ENCODE data around the gene ZNF227. TPM values are rescaled to one million over a fixed set of nuclear protein-coding genes. Genes with fewer than 3 reads are reported as not detected.

ZNF227 gene
- total and polyA plus RNA-seq, 2 donors (not counting 3 experiments of a cell fraction or from before 2014, with no cell fraction given): 3.4 to 17.8 TPM

GRCh38 chr19:44207126-44207803, 5.1 kb upstream of the ZNF227 start:
- intact Hi-C loops (cut with micrococcal nuclease): loop anchor here (1.0 kb wide), 6 partner anchors 43 to 241 kb away; partner anchors contain the start of genes ZNF225, ZNF229 and ZNF285
- POLR2A ChIA-PET: interaction anchor here (0.5 to 1.2 kb wide), 3 partner anchors 33 to 463 kb away, joined by 4 to 9 read pairs (median 9); partner anchors contain the start of gene ZNF226
- no peaks in the 10 kb centered on the region for H3K36me3 ChIP-seq (ENCODE audit: control insufficient read depth in 2 of 2, extremely low read depth in 1 of 2, insufficient read depth in 2 of 2, low read length in 2 of 2)
- H3K27ac ChIP-seq (ENCODE audit: insufficient read depth, low read depth, low read length): peak overlapping the region; percentile 65
- peak; percentile 91 for DNase-seq (ENCODE audit: low read depth, low spot score)
- H3K79me2 ChIP-seq (ENCODE audit: control insufficient read depth, insufficient read depth, low read length): no peaks in the 10 kb centered on the region
- peak overlapping the region; percentile 98 for H3K4me2 ChIP-seq (ENCODE audit: insufficient read depth, low read length)
- H3K4me3 ChIP-seq (replicated peaks in 1 of 3; ENCODE audit: insufficient read depth in 1 of 3, low read depth in 1 of 3, low read length in 3 of 3): peak overlapping the region; percentile 69 to 93 (median 87)
- FAIRE-seq: peak; percentile 96
- no peaks in the 10 kb centered on the region for H3K9me1 ChIP-seq (replicated peaks; ENCODE audit: control insufficient read depth, extremely low read depth, insufficient read depth, low read length)
- H3K9ac ChIP-seq (replicated peaks; ENCODE audit: extremely low read depth, insufficient read depth, low read length): peak overlapping the region; percentile 70
- no peaks in the 10 kb centered on the region for H3K9me3 ChIP-seq (replicated peaks; ENCODE audit: control insufficient read depth, insufficient read depth, low read length)
- CTCF ChIA-PET: interaction anchor here (0.9 to 1.7 kb wide), 2 partner anchors 28 to 42 kb away, joined by 3 to 5 read pairs; partner anchors contain the start of gene ZNF226
- dilution Hi-C loops (cut with MboI; ENCODE audit: extremely low pct_ligation_motif_present, low sequenced_read_pairs): no loop called here
- peak overlapping the region; percentile 98 for H2AFZ ChIP-seq (ENCODE audit: low read depth, low read length)
- peaks cover 3% of the 10 kb centered on the region for H3K4me1 ChIP-seq (ENCODE audit: control insufficient read depth, extremely low read depth, insufficient read depth, low read length)
- no peaks in the 10 kb centered on the region for H4K20me1 ChIP-seq (replicated peaks; ENCODE audit: control insufficient read depth, extremely low read depth, insufficient read depth, low read length)
- TF ChIP-seq JUN (IDR thresholded peaks at IDR 0.05; ENCODE audit: borderline replicate concordance, insufficient read depth, insufficient read length, low read depth) (no peak), GATA2 (IDR thresholded peaks at IDR 0.05; ENCODE audit: insufficient read depth, insufficient read length, low read depth, low read length) (no peak), POLR2A (IDR thresholded peaks at IDR 0.05; ENCODE audit: low read depth, low read length) (peak; percentile 82), POLR2AphosphoS5 (IDR thresholded peaks at IDR 0.05; ENCODE audit: insufficient read depth, low read depth, low read length) (peak; percentile 64), MAX (IDR thresholded peaks at IDR 0.05; ENCODE audit: insufficient read depth, insufficient read length) (no peak), EZH2 (IDR thresholded peaks at IDR 0.05; ENCODE audit: borderline replicate concordance, low read depth, low read length, severe bottlenecking) (no peak), FOS (IDR thresholded peaks at IDR 0.05; ENCODE audit: borderline replicate concordance, insufficient read depth, low read length) (no peak), CTCF (IDR thresholded peaks at IDR 0.05; ENCODE audit: extremely low read depth in 1 of 2, insufficient read depth in 1 of 2, low read depth in 1 of 2, low read length in 2 of 2) (no peak), MYC (IDR thresholded peaks at IDR 0.05; ENCODE audit: low read depth, low read length) (no peak)
- BruUV-seq (replicated peaks): no TSS peak
- H3K27me3 ChIP-seq (ENCODE audit: control insufficient read depth in 2 of 2, insufficient read depth in 2 of 2, low read length in 2 of 2): no peaks in the 10 kb centered on the region

All from endothelial cell of umbilical vein (primary cell).